ENCODE measurements around the gene PLAAT1. TPM values are rescaled to one million over a fixed set of nuclear protein-coding genes. Genes with fewer than 3 reads are reported as not detected.

PLAAT1 gene
- total RNA-seq, 4 donors from 2014 or later = 0.54 to 2.7 TPM; not detected in 2

GRCh38 chr3:193236599-193236998 is 4.4 kb upstream of the PLAAT1 start:
- no peak overlapping the region for H3K27ac ChIP-seq
- no peaks in the 10 kb centered on the region for H3K36me3 ChIP-seq
- H3K27me3 ChIP-seq = no peaks in the 10 kb centered on the region
- no peak for ATAC-seq
- H3K9me3 ChIP-seq = no peaks in the 10 kb centered on the region
- peaks cover 0 to 15% (median 0%) of the 10 kb centered on the region in 3 donors for H3K4me1 ChIP-seq
- 48 to 49% methylated on average over 4 of the region's 4 CpGs for WGBS, 2 donors (ENCODE audit: low coverage in 1 of 2)
- TF ChIP-seq POLR2A (IDR thresholded peaks at IDR 0.05) (no peak), CTCF (IDR thresholded peaks at IDR 0.05) (no peak), POLR2AphosphoS5 (IDR thresholded peaks at IDR 0.05) (no peak), EP300 (IDR thresholded peaks at IDR 0.05) (no peak)
- no peak overlapping the region for H3K4me3 ChIP-seq

- 63 to 75% methylated on average over 5 of the region's 5 CpGs for WGBS, 2 donors (ENCODE audit: low coverage in 1 of 2)
- Histone ChIP-seq H3K36me3 (no peaks in the 10 kb centered on the region), H3K9me3 (no peaks in the 10 kb centered on the region), H3K27ac (no peak overlapping the region), H3K4me1 (peaks cover 0 to 18% (median 0%) of the 10 kb centered on the region in 3 donors), H3K27me3 (no peaks in the 10 kb centered on the region), H3K4me3 (no peak overlapping the region)
- no peak for ATAC-seq
- TF ChIP-seq CTCF (IDR thresholded peaks at IDR 0.05) = no peak
These were observed 4.0 kb upstream of the PLAAT1 start for GRCh38 chr3:193237030-193237429.

- H3K27ac ChIP-seq = peak overlapping the region in 3 of 4 donors; percentile 68 to 79 (median 69)
- 9% methylated on average over 3 of the region's 9 CpGs; no CpG with 5 or more reads in 1 of the 2 donors for WGBS, 2 donors (ENCODE audit: low coverage in 1 of 2)
- H3K36me3 ChIP-seq = no peaks in the 10 kb centered on the region
- no peaks in the 10 kb centered on the region for H3K9me3 ChIP-seq
- no peak for TF ChIP-seq CTCF (IDR thresholded peaks at IDR 0.05)
- TF ChIP-seq EP300 (IDR thresholded peaks at IDR 0.05) = no peak
- no peak for TF ChIP-seq POLR2AphosphoS5 (IDR thresholded peaks at IDR 0.05)
- TF ChIP-seq POLR2A (IDR thresholded peaks at IDR 0.05) = no peak
- no peaks in the 10 kb centered on the region for H3K27me3 ChIP-seq
- peaks cover 0 to 18% (median 0%) of the 10 kb centered on the region in 3 donors for H3K4me1 ChIP-seq
- ATAC-seq = peak; percentile 3
- H3K4me3 ChIP-seq = peak overlapping the region; percentile 29 to 52
These were observed 579 bp upstream of the PLAAT1 start for GRCh38 chr3:193240436-193240849.

GRCh38 chr3:193241716-193242115 is 694 bp downstream of the PLAAT1 start:
- WGBS, 2 donors (ENCODE audit: low coverage in 1 of 2) = 30 to 71% methylated on average over 3 to 11 of the region's 11 CpGs
- Histone ChIP-seq H3K27ac (peak overlapping the region in 3 of 4 donors; percentile 68 to 79 (median 69)), H3K4me1 (peaks cover 0 to 18% (median 0%) of the 10 kb centered on the region in 3 donors), H3K9me3 (no peaks in the 10 kb centered on the region), H3K4me3 (peak overlapping the region; percentile 29 to 52), H3K27me3 (no peaks in the 10 kb centered on the region), H3K36me3 (no peaks in the 10 kb centered on the region)
- ATAC-seq = no peak
- TF ChIP-seq POLR2A (IDR thresholded peaks at IDR 0.05) (no peak), POLR2AphosphoS5 (IDR thresholded peaks at IDR 0.05) (no peak), EP300 (IDR thresholded peaks at IDR 0.05) (no peak), CTCF (IDR thresholded peaks at IDR 0.05) (no peak)

- Histone ChIP-seq H3K27ac (no peak overlapping the region), H3K4me3 (no peak overlapping the region), H3K9me3 (peaks cover 0 to 14% (median 0%) of the 10 kb centered on the region in 3 donors), H3K36me3 (no peaks in the 10 kb centered on the region), H3K27me3 (no peaks in the 10 kb centered on the region), H3K4me1 (peaks cover 0 to 18% (median 0%) of the 10 kb centered on the region in 3 donors)
- 89 to 95% methylated on average over 3 of the region's 3 CpGs for WGBS, 2 donors (ENCODE audit: low coverage in 1 of 2)
- TF ChIP-seq EP300 (IDR thresholded peaks at IDR 0.05) = no peak
- no peak for TF ChIP-seq POLR2A (IDR thresholded peaks at IDR 0.05)
- TF ChIP-seq POLR2AphosphoS5 (IDR thresholded peaks at IDR 0.05) = no peak
- no peak for TF ChIP-seq CTCF (IDR thresholded peaks at IDR 0.05)
- no peak for ATAC-seq
These were observed 2.5 kb downstream of the PLAAT1 start for GRCh38 chr3:193243571-193243970.
